Measurements from ENCODE around the gene SLC12A3.

Gene SLC12A3, protein sequence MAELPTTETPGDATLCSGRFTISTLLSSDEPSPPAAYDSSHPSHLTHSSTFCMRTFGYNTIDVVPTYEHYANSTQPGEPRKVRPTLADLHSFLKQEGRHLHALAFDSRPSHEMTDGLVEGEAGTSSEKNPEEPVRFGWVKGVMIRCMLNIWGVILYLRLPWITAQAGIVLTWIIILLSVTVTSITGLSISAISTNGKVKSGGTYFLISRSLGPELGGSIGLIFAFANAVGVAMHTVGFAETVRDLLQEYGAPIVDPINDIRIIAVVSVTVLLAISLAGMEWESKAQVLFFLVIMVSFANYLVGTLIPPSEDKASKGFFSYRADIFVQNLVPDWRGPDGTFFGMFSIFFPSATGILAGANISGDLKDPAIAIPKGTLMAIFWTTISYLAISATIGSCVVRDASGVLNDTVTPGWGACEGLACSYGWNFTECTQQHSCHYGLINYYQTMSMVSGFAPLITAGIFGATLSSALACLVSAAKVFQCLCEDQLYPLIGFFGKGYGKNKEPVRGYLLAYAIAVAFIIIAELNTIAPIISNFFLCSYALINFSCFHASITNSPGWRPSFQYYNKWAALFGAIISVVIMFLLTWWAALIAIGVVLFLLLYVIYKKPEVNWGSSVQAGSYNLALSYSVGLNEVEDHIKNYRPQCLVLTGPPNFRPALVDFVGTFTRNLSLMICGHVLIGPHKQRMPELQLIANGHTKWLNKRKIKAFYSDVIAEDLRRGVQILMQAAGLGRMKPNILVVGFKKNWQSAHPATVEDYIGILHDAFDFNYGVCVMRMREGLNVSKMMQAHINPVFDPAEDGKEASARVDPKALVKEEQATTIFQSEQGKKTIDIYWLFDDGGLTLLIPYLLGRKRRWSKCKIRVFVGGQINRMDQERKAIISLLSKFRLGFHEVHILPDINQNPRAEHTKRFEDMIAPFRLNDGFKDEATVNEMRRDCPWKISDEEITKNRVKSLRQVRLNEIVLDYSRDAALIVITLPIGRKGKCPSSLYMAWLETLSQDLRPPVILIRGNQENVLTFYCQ

DNA sequence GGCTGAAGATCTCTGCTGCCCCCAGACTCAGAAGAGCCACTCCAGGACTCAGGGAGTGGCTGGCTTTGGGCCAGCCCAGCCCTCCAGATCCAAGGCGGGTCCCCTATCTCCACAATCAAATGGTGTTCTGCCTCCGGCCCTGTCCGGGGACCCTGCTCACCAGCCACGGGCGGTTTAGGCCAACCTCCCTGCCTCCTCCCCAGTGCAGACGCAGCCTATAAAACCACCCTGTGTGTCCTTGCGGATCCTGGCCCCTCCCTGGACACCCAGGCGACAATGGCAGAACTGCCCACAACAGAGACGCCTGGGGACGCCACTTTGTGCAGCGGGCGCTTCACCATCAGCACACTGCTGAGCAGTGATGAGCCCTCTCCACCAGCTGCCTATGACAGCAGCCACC, at the start of gene SLC12A3:
Gene SLC12A3, plus strand, starts transcription at position 248 of the 400 bp plus-strand sequence. Its CDS starts 29 bp downstream, at position 277.
- peaks cover 31 to 51% of the 10 kb centered on the region in 2 donors for H3K4me1 Mint-ChIP-seq
- peaks cover 0 to 3% of the 10 kb centered on the region in 2 donors for H3K36me3 Mint-ChIP-seq
- no peak within 1 kb of the TSS for H3K4me3 Mint-ChIP-seq
- ATAC-seq (replicated peaks), result no peak
- H3K27me3 Mint-ChIP-seq, result no peaks in the 10 kb centered on the region
- H3K27ac Mint-ChIP-seq, result peak within 1 kb of the TSS; percentile 53
- no peaks in the 10 kb centered on the region for H3K9me3 Mint-ChIP-seq
- no peak for DNase-seq

- Mint-ChIP-seq H3K27me3 (no peaks in the 10 kb centered on the region), H3K36me3 (peaks cover 15 to 42% of the 10 kb centered on the region in 2 donors), H3K9me3 (no peaks in the 10 kb centered on the region), H3K27ac (no peak overlapping the region), H3K4me1 (peaks cover 0 to 2% of the 10 kb centered on the region in 2 donors), H3K4me3 (no peak overlapping the region)
- DNase-seq (no peak), ATAC-seq (replicated peaks) (no peak)
Measured at GRCh38 chr16:56815721-56816120, 49.3 kb upstream of the SLC12A3 start.

DNA sequence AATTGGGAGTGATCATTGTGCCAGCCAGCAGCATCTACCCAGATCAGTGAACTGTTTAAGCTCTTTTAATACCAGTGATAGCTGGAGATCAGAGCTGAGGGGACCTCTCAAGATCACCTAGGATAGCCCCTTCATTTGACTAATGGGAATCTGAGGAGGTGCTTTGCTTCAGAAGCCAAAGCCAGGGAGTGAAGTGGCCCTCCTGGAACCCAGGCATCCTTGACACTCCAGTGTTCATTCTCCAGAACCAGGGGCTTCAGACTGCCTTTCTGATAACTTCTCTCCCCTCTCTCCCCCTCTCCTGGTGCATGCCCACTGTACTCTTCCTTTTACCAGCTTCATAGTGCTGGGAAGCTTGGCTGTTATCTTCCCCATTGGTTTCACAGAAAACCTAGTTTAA, 48.0 kb upstream of the SLC12A3 start:
- Mint-ChIP-seq H3K4me1 (peaks cover 0 to 2% of the 10 kb centered on the region in 2 donors), H3K9me3 (no peaks in the 10 kb centered on the region), H3K4me3 (no peak overlapping the region), H3K36me3 (peaks cover 25 to 50% of the 10 kb centered on the region in 2 donors), H3K27me3 (no peaks in the 10 kb centered on the region), H3K27ac (no peak overlapping the region)
- DNase-seq (no peak), ATAC-seq (replicated peaks) (no peak)

DNA sequence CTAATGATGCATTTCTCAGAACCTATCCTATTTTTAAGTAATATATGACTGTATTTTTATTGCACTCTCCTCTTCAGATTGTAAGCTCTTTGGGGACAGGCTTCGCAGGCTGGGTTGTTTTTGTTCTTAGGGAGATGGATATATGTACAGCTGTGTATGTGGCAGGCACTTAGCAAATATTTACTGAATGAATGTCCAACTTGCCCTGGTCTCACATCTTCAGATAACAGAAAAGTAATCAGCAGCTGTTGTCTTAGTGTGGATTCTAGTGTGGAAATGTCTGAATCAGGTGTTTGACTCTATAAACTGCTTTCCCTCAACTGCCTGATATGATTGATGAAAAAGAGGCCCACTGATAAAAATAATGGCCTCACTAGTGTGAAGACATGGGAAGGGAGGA, 47.1 kb upstream of the SLC12A3 start:
- ATAC-seq (replicated peaks), result no peak

GRCh38 chr16:56823081-56823733, 41.8 kb upstream of the SLC12A3 start:
- no peak for ATAC-seq (replicated peaks)
- peaks cover 24 to 42% of the 10 kb centered on the region in 2 donors for H3K36me3 Mint-ChIP-seq

More for the DNA sequence above, 47.1 kb upstream of the SLC12A3 start:
- Mint-ChIP-seq H3K9me3 (no peaks in the 10 kb centered on the region), H3K27me3 (no peaks in the 10 kb centered on the region), H3K4me3 (no peak overlapping the region), H3K27ac (no peak overlapping the region), H3K4me1 (no peaks in the 10 kb centered on the region), H3K36me3 (peaks cover 30 to 48% of the 10 kb centered on the region in 2 donors)
- DNase-seq, result no peak

DNA sequence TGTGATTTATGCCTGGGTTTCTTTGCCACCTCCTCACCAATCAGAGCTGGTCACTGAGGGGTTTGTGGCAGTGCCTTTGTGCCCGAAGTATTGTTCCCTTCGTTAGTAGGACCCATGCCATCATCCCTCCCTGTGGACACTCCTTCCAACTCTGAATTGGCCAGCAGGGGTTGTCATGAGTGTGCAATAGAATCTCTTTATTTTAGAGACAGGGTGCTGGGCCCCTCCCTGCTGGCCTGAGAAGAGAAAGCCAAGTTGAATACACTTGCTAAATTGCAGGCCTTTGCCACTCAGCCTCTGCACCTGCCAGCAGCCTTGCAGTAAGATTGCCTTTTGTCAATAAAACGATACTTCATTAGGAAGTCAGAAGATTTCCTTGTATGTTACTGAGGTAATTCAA, 40.7 kb upstream of the SLC12A3 start:
- Mint-ChIP-seq H3K27me3 (no peaks in the 10 kb centered on the region), H3K9me3 (no peaks in the 10 kb centered on the region), H3K4me3 (no peak overlapping the region), H3K4me1 (no peaks in the 10 kb centered on the region), H3K36me3 (peaks cover 31 to 47% of the 10 kb centered on the region in 2 donors), H3K27ac (no peak overlapping the region)
- ATAC-seq (replicated peaks) (no peak), DNase-seq (no peak)

More at GRCh38 chr16:56823081-56823733, 41.8 kb upstream of the SLC12A3 start:
- no peak for DNase-seq
- Mint-ChIP-seq H3K4me1 (no peaks in the 10 kb centered on the region), H3K4me3 (no peak overlapping the region), H3K27ac (no peak overlapping the region), H3K27me3 (no peaks in the 10 kb centered on the region), H3K9me3 (no peaks in the 10 kb centered on the region)

DNA sequence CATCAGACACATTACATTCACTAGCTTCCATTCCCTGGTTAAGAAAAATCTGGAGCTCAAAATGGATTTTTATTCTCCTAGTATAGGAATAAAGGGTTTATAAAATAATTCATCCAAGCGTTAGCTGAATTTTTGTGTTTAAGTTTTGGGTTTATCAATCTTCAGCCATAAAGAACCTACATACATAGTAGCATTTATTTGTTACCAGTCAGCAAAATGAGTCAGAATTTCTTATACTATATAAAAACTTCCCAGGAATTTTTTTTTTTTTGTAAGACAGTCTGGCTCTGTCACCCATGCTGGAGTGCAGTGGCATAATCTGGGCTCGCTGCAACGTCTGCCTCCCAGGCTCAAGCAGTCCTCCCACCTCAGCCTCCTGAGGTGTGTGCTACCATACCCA, 40.2 kb upstream of the SLC12A3 start:
- H3K9me3 Mint-ChIP-seq, result no peaks in the 10 kb centered on the region
- peaks cover 33 to 47% of the 10 kb centered on the region in 2 donors for H3K36me3 Mint-ChIP-seq
- no peak overlapping the region for H3K4me3 Mint-ChIP-seq
- no peaks in the 10 kb centered on the region for H3K27me3 Mint-ChIP-seq
- H3K4me1 Mint-ChIP-seq, result no peaks in the 10 kb centered on the region
- no peak for ATAC-seq (replicated peaks)
- no peak for DNase-seq
- H3K27ac Mint-ChIP-seq, result no peak overlapping the region

GRCh38 chr16:56825826-56826225, 39.2 kb upstream of the SLC12A3 start:
- Mint-ChIP-seq H3K27me3 (no peaks in the 10 kb centered on the region), H3K27ac (no peak overlapping the region), H3K4me1 (no peaks in the 10 kb centered on the region), H3K36me3 (peaks cover 34 to 50% of the 10 kb centered on the region in 2 donors), H3K4me3 (no peak overlapping the region), H3K9me3 (no peaks in the 10 kb centered on the region)
- no peak for ATAC-seq (replicated peaks)
- no peak for DNase-seq

- Mint-ChIP-seq H3K4me1 (no peaks in the 10 kb centered on the region), H3K27me3 (no peaks in the 10 kb centered on the region)
- no peak for ATAC-seq (replicated peaks)
Measured at GRCh38 chr16:56828647-56829046, 36.4 kb upstream of the SLC12A3 start.

DNA sequence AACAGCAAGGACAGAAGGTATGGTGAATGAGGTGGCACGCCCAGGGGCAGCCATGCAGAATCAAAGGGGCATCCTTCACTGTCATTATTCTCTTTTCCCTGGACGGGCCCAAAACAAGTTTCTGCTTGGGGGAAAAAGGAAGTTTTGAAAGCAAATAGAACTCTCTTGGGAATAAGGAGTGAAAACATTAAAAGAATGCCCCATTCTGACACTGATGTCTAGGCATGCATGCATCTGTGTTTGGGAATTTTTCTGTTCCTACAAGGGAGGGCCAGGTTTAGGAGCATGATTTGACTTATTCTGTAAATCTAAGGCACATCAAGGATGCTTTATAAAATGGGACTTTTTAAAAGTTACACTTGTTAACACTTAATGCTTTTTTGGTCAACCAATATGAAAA, 34.3 kb upstream of the SLC12A3 start:
- H3K36me3 Mint-ChIP-seq, result peaks cover 38 to 68% of the 10 kb centered on the region in 2 donors
- no peaks in the 10 kb centered on the region for H3K9me3 Mint-ChIP-seq
- H3K27me3 Mint-ChIP-seq, result no peaks in the 10 kb centered on the region
- DNase-seq, result no peak
- ATAC-seq (replicated peaks), result no peak
- H3K4me3 Mint-ChIP-seq, result no peak overlapping the region
- peak overlapping the region; percentile 51 for H3K27ac Mint-ChIP-seq
- H3K4me1 Mint-ChIP-seq, result no peaks in the 10 kb centered on the region

More at GRCh38 chr16:56828647-56829046, 36.4 kb upstream of the SLC12A3 start:
- H3K9me3 Mint-ChIP-seq, result no peaks in the 10 kb centered on the region
- no peak overlapping the region for H3K27ac Mint-ChIP-seq
- DNase-seq, result no peak
- peaks cover 33 to 61% of the 10 kb centered on the region in 2 donors for H3K36me3 Mint-ChIP-seq
- no peak overlapping the region for H3K4me3 Mint-ChIP-seq

GRCh38 chr16:56832768-56833167, 32.2 kb upstream of the SLC12A3 start:
- Mint-ChIP-seq H3K36me3 (peaks cover 39 to 75% of the 10 kb centered on the region in 2 donors), H3K4me3 (no peak overlapping the region), H3K9me3 (no peaks in the 10 kb centered on the region), H3K27me3 (no peaks in the 10 kb centered on the region), H3K27ac (no peak overlapping the region), H3K4me1 (no peaks in the 10 kb centered on the region)
- DNase-seq (no peak), ATAC-seq (replicated peaks) (no peak)

DNA sequence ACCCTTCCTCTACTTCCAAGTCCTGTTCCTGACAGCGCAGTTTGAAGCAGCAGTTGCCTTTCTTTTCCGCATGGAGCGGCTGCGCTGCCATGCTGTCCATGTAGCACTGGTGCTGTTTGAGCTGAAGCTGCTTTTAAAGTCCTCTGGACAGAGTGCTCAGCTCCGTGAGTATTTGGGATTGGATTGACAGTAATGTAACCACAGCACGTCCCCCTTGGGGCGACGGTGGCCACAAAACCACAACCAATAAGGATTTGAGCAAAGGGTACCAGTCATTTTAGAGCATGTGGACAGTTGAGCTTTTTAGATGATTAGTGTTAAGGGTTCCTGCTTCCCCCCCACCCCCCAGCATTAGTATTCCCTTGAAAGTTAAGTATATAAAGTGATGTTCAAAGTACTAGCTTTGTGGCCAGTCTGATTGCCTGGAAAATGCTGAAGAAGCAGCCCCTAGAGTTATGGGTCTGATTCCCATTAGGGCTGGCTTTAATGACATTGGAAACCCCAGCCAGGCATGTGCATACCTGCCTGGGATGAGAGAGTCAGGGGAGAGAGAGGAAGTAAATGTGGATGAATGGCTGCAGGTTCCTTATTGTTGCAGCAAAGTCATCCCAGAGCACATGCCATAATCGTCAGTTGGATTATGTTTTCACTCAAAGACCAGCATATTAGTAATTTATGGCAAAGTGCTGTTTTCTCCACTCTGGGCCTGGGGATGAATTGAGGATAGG, 31.6 kb upstream of the SLC12A3 start:
- H3K9me3 Mint-ChIP-seq, result no peaks in the 10 kb centered on the region
- DNase-seq (no peak), ATAC-seq (replicated peaks) (no peak)
- no peak overlapping the region for H3K27ac Mint-ChIP-seq
- peaks cover 41 to 81% of the 10 kb centered on the region in 2 donors for H3K36me3 Mint-ChIP-seq
- H3K4me3 Mint-ChIP-seq, result no peak overlapping the region
- H3K4me1 Mint-ChIP-seq, result no peaks in the 10 kb centered on the region
- no peaks in the 10 kb centered on the region for H3K27me3 Mint-ChIP-seq

DNA sequence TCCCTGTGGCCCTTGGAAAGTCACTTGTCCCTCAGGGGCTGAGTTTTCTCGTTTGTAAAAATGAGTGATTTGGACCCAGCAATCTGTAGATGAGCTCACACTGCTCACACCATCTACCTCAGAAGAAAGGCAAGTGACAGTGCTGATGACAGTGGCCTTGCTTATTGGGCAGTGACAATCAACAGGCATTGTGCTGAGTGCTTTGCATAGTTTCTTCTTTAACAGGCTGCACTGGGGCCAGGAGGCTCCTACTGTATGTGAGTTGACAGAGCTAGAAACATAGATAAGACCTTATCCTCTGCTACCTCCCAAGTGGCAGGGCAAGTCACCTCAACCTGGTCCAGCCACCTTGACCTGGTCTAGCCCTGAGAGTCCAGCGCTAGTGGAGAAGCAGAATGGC, 29.7 kb upstream of the SLC12A3 start:
- Mint-ChIP-seq H3K4me1 (no peaks in the 10 kb centered on the region), H3K27ac (no peak overlapping the region)

More for the DNA sequence above, 29.7 kb upstream of the SLC12A3 start:
- H3K4me3 Mint-ChIP-seq, result no peak overlapping the region
- H3K27me3 Mint-ChIP-seq, result no peaks in the 10 kb centered on the region
- no peak for DNase-seq
- H3K36me3 Mint-ChIP-seq, result peaks cover 40 to 79% of the 10 kb centered on the region in 2 donors
- ATAC-seq (replicated peaks), result no peak
- H3K9me3 Mint-ChIP-seq, result no peaks in the 10 kb centered on the region
